HCT116 (cell line): Measurements from ENCODE around the gene TMEM82.

Source experiments
- CBX3 ChIP-seq: IDR thresholded peaks from 2 replicates; pipeline ENCODE4 v1.6.1; 2012; ENCODE audit warnings: low read depth
- EZH2 ChIP-seq: fragments of 200-600 bp; sonication (generic); IDR thresholded peaks from 2 replicates; pipeline ENCODE4 v1.6.1; 2017; ENCODE audit warnings: antibody characterized with exemption, mixed run types
- POLR2A ChIP-seq: IDR thresholded peaks from 2 replicates; pipeline ENCODE4 v1.7.0; 2011; ENCODE audit warnings: borderline replicate concordance; ENCODE audit not compliant: insufficient read depth, insufficient read length; ENCODE audit errors: extremely low read depth
- POLR2AphosphoS5 ChIP-seq: IDR thresholded peaks from 2 replicates; pipeline ENCODE4 v1.6.1; 2011; ENCODE audit warnings: mild to moderate bottlenecking, low read depth, low read length, moderate library complexity
- SIN3A ChIP-seq: IDR thresholded peaks from 2 replicates; pipeline ENCODE4 v1.6.1; 2012; ENCODE audit warnings: low read depth
- SRF ChIP-seq: IDR thresholded peaks from 2 replicates; pipeline ENCODE4 v1.6.1; 2012; ENCODE audit warnings: low read depth
- TCF7L2 ChIP-seq: IDR thresholded peaks from 2 replicates; pipeline ENCODE4 v1.7.0; 2011; ENCODE audit warnings: borderline replicate concordance, inconsistent platforms; ENCODE audit not compliant: insufficient read depth, insufficient read length; ENCODE audit errors: extremely low read depth
- YY1 ChIP-seq: IDR thresholded peaks from 2 replicates; pipeline ENCODE4 v1.6.1; 2011; ENCODE audit warnings: low read length, low read depth, moderate library complexity, mild to moderate bottlenecking; ENCODE audit not compliant: insufficient replicate concordance; ENCODE audit errors: extremely low read depth
- TF ChIP-seq, protein P1 (sequence below), 3 experiments: fragments of 200-600 bp in 1 of 3; sonication (generic) in 1 of 3; IDR thresholded peaks in 2 of 3; conservative IDR thresholded peaks in 1 of 3; 2 replicates each; pipeline ENCODE4 v1.5.1; 2012 to 2017; ENCODE audit warnings: low read depth in 2 of 3, low read length in 2 of 3, antibody characterized with exemption in 1 of 3, borderline replicate concordance in 1 of 3, control low read depth in 1 of 3, mild to moderate bottlenecking in 1 of 3, mixed read lengths in 1 of 3, mixed run types in 1 of 3, moderate library complexity in 1 of 3; ENCODE audit not compliant: insufficient read depth in 1 of 3
- TF ChIP-seq, protein P2 (sequence below): IDR thresholded peaks from 2 replicates; pipeline ENCODE4 v1.6.1; 2012
- TF ChIP-seq, protein P3 (sequence below): IDR thresholded peaks from 2 replicates; pipeline ENCODE4 v1.6.1; 2012

DNA sequence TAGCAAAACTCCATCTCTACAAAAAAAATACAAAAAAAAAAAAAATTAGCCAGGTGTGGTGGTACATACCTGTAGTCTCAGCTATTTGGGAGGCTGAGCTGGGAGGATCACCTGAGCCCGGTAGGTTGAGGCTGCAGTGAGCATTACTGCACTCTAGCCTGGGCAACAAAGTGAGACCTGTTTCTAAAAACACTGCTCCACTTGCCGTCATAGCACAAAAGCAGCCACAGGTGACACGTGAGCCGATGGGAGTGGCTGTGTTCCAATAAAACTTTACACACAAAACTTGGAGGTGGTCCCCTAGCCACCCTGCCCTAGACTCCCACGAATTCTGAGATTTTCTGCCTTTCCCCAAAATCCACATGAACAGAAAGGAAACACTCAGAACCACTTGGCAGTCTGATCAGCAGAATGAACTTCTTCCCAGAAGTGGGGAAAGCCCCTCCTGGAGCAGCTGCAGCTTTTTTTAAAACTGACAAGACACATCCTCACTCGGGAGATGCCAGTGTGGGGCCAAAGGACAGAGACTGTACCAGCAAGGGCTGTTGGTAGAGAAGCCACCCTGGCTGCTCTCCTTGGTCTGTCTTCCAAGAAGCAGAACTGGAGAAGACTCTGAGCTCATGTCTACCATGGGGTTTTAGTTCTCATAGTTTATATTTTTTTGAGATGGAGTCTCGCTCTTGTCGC, 34.9 kb upstream of the TMEM82 start:
- TF ChIP-seq SRF = no peak
- TF ChIP-seq, protein P1, sequence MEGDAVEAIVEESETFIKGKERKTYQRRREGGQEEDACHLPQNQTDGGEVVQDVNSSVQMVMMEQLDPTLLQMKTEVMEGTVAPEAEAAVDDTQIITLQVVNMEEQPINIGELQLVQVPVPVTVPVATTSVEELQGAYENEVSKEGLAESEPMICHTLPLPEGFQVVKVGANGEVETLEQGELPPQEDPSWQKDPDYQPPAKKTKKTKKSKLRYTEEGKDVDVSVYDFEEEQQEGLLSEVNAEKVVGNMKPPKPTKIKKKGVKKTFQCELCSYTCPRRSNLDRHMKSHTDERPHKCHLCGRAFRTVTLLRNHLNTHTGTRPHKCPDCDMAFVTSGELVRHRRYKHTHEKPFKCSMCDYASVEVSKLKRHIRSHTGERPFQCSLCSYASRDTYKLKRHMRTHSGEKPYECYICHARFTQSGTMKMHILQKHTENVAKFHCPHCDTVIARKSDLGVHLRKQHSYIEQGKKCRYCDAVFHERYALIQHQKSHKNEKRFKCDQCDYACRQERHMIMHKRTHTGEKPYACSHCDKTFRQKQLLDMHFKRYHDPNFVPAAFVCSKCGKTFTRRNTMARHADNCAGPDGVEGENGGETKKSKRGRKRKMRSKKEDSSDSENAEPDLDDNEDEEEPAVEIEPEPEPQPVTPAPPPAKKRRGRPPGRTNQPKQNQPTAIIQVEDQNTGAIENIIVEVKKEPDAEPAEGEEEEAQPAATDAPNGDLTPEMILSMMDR (IDR thresholded peaks at IDR 0.05 in 2 of 3, conservative IDR thresholded peaks at IDR 0.05 in 1 of 3; ENCODE audit: borderline replicate concordance in 1 of 3, insufficient read depth in 1 of 3, low read depth in 2 of 3, low read length in 2 of 3) = no peak
- TF ChIP-seq, protein P2, sequence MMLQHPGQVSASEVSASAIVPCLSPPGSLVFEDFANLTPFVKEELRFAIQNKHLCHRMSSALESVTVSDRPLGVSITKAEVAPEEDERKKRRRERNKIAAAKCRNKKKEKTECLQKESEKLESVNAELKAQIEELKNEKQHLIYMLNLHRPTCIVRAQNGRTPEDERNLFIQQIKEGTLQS = no peak
- TF ChIP-seq, protein P3, sequence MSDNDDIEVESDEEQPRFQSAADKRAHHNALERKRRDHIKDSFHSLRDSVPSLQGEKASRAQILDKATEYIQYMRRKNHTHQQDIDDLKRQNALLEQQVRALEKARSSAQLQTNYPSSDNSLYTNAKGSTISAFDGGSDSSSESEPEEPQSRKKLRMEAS = no peak
- TF ChIP-seq EZH2 = no peak
- TF ChIP-seq YY1 = no peak
- no peak for TF ChIP-seq POLR2AphosphoS5
- no peak for TF ChIP-seq CBX3
- TF ChIP-seq SIN3A = no peak
- no peak for TF ChIP-seq TCF7L2
- no peak for TF ChIP-seq POLR2A
